Measurements from ENCODE around the gene SPATA1. TPM values are rescaled to one million over a fixed set of nuclear protein-coding genes. Genes with fewer than 3 reads are reported as not detected.

Gene SPATA1
- polyA plus RNA-seq, 1 donor (not counting 4 experiments of a cell fraction or from before 2014, with no cell fraction given) = 0.25 TPM

- no peaks in the 10 kb centered on the region for H3K79me2 ChIP-seq (ENCODE audit: control insufficient read depth, insufficient read depth, low read length)
- H3K36me3 ChIP-seq (ENCODE audit: control insufficient read depth in 2 of 2, extremely low read depth in 1 of 2, insufficient read depth in 2 of 2, low read length in 2 of 2) = no peaks in the 10 kb centered on the region
- FAIRE-seq (no peak), DNase-seq (ENCODE audit: low read depth, low spot score) (no peak)
- dilution Hi-C loops (cut with MboI; ENCODE audit: extremely low pct_ligation_motif_present, low sequenced_read_pairs) = no loop called here
- no peak overlapping the region for H3K4me2 ChIP-seq (ENCODE audit: control insufficient read depth, extremely low read depth, insufficient read depth, low read depth, low read length)
- peaks cover 16% of the 10 kb centered on the region for H3K4me1 ChIP-seq (ENCODE audit: control insufficient read depth, extremely low read depth, insufficient read depth, low read length)
- no peaks in the 10 kb centered on the region for H4K20me1 ChIP-seq (ENCODE audit: control insufficient read depth, extremely low read depth, insufficient read depth, low read length)
- TF ChIP-seq CTCF (optimal IDR thresholded peaks at IDR 0.05 in 1 of 3, IDR thresholded peaks at IDR 0.05 in 1 of 3, conservative IDR thresholded peaks at IDR 0.05 in 1 of 3; ENCODE audit: extremely low read depth in 1 of 3, insufficient read depth in 2 of 3, low read length in 3 of 3) = no peak
- TF ChIP-seq EZH2 (IDR thresholded peaks at IDR 0.05; ENCODE audit: low read length) = no peak
- H2AFZ ChIP-seq (ENCODE audit: control insufficient read depth, low read length) = no peak overlapping the region
- no peaks in the 10 kb centered on the region for H3K9me1 ChIP-seq (ENCODE audit: control insufficient read depth, extremely low read depth, insufficient read depth, low read length)
- H3K27ac ChIP-seq (ENCODE audit: control insufficient read depth, insufficient read depth, low read length) = no peak overlapping the region
- no peaks in the 10 kb centered on the region for H3K27me3 ChIP-seq (ENCODE audit: control insufficient read depth, extremely low read depth, insufficient read depth, low read length)
- no peak overlapping the region for H3K9ac ChIP-seq (ENCODE audit: control insufficient read depth, extremely low read depth, insufficient read depth, low read length)
- no peak overlapping the region for H3K4me3 ChIP-seq (ENCODE audit: control insufficient read depth in 2 of 3, extremely low read depth in 1 of 3, insufficient read depth in 2 of 3, low read depth in 1 of 3, low read length in 3 of 3)
- no peaks in the 10 kb centered on the region for H3K9me3 ChIP-seq (ENCODE audit: control insufficient read depth, low read depth, low read length)
Observed at GRCh38 chr1:84597011-84597410, 90.8 kb downstream of the SPATA1 start.

- H2AFZ ChIP-seq (ENCODE audit: control insufficient read depth, low read length) = no peak overlapping the region
Observed at GRCh38 chr1:84598418-84598817, 92.2 kb downstream of the SPATA1 start.

More at GRCh38 chr1:84598418-84598817, 92.2 kb downstream of the SPATA1 start:
- Histone ChIP-seq H3K4me3 (ENCODE audit: control insufficient read depth in 2 of 3, extremely low read depth in 1 of 3, insufficient read depth in 2 of 3, low read depth in 1 of 3, low read length in 3 of 3) (no peak overlapping the region), H3K79me2 (ENCODE audit: control insufficient read depth, insufficient read depth, low read length) (no peaks in the 10 kb centered on the region), H3K9me1 (ENCODE audit: control insufficient read depth, extremely low read depth, insufficient read depth, low read length) (no peaks in the 10 kb centered on the region), H3K4me2 (ENCODE audit: control insufficient read depth, extremely low read depth, insufficient read depth, low read depth, low read length) (no peak overlapping the region), H3K27me3 (ENCODE audit: control insufficient read depth, extremely low read depth, insufficient read depth, low read length) (no peaks in the 10 kb centered on the region), H4K20me1 (ENCODE audit: control insufficient read depth, extremely low read depth, insufficient read depth, low read length) (no peaks in the 10 kb centered on the region), H3K9ac (ENCODE audit: control insufficient read depth, extremely low read depth, insufficient read depth, low read length) (no peak overlapping the region), H3K9me3 (ENCODE audit: control insufficient read depth, low read depth, low read length) (no peaks in the 10 kb centered on the region), H3K4me1 (ENCODE audit: control insufficient read depth, extremely low read depth, insufficient read depth, low read length) (peaks cover 22% of the 10 kb centered on the region), H3K27ac (ENCODE audit: control insufficient read depth, insufficient read depth, low read length) (peak overlapping the region; percentile 75), H3K36me3 (ENCODE audit: control insufficient read depth in 2 of 2, extremely low read depth in 1 of 2, insufficient read depth in 2 of 2, low read length in 2 of 2) (no peaks in the 10 kb centered on the region)
- dilution Hi-C loops (cut with MboI; ENCODE audit: extremely low pct_ligation_motif_present, low sequenced_read_pairs) = no loop called here
- TF ChIP-seq EZH2 (IDR thresholded peaks at IDR 0.05; ENCODE audit: low read length) (no peak), CTCF (optimal IDR thresholded peaks at IDR 0.05 in 1 of 3, IDR thresholded peaks at IDR 0.05 in 1 of 3, conservative IDR thresholded peaks at IDR 0.05 in 1 of 3; ENCODE audit: extremely low read depth in 1 of 3, insufficient read depth in 2 of 3, low read length in 3 of 3) (no peak)
- FAIRE-seq (no peak), DNase-seq (ENCODE audit: low read depth, low spot score) (no peak)

Data from keratinocyte (primary cell).